MM.1S (cell line): ENCODE data around the gene CCDC69.
"Not testable (repeated sequence)": the region's sequence is repeated elsewhere in the genome, so short reads cannot be mapped to it uniquely, and the experiment has no call there.

Experiments
- CTCF ChIP-seq: fragments of 300-600 bp; sonication (generic); IDR thresholded peaks from 2 replicates; pipeline ENCODE4 v1.5.1; 2016; ENCODE audit warnings: antibody characterized with exemption, low read length, mixed read lengths
- EZH2 ChIP-seq: fragments of 300-600 bp; sonication (generic); optimal IDR thresholded peaks from 2 replicates; pipeline ENCODE3; 2017; ENCODE audit warnings: low read depth, mild to moderate bottlenecking, antibody characterized with exemption, low read length, mixed read lengths

- not testable (repeated sequence) for TF ChIP-seq CTCF, EZH2
Measured at GRCh38 chr5:151254990-151255389, 31.1 kb upstream of the CCDC69 start.
